Left lung (tissue), 10 donors: ENCODE results near the gene STK17B. TPM values are rescaled to one million over a fixed set of nuclear protein-coding genes. Genes with fewer than 3 reads are reported as not detected.
A peak's percentile ranks its signal among the peaks of the same experiment; 100 is the strongest.
"Not testable (repeated sequence)": the region's sequence is repeated elsewhere in the genome, so short reads cannot be mapped to it uniquely, and the experiment has no call there.

Source experiments
- ATAC-seq: fragments of 200-7000 bp; cut with Tn5 transposase; one replicate; pipeline ENCODE4 v1.9.1; 2020; ENCODE audit warnings: moderate library complexity
- DNase-seq, 4 donors: peaks; one replicate each; pipeline ENCODE4 v3.0.0-alpha.2; 2013 to 2020
- H3K27ac ChIP-seq, 2 donors: fragments of 200-600 bp; sonication (generic) in 1 of 2; one replicate each; pipeline versions ENCODE4 v1.5.0 to v1.8.0; 2020 to 2021
- H3K27me3 ChIP-seq, 2 donors: fragments of 200-600 bp; sonication (generic) in 1 of 2; one replicate each; pipeline versions ENCODE4 v1.5.0 to v1.8.0; 2020 to 2021
- H3K36me3 ChIP-seq, 2 donors: fragments of 200-600 bp; sonication (generic) in 1 of 2; one replicate each; pipeline versions ENCODE4 v1.5.0 to v1.8.0; 2020 to 2021
- H3K4me1 ChIP-seq, 2 donors: fragments of 200-600 bp; one replicate each; pipeline ENCODE4 v1.8.0; 2021
- H3K4me3 ChIP-seq, 2 donors: fragments of 200-600 bp; sonication (generic) in 1 of 2; one replicate each; pipeline versions ENCODE4 v1.5.0 to v1.8.0; 2020 to 2021; ENCODE audit warnings: mild to moderate bottlenecking in 1 of 2
- H3K9me3 ChIP-seq, 2 donors: fragments of 200-600 bp; sonication (generic) in 1 of 2; one replicate each; pipeline versions ENCODE4 v1.5.0 to v1.8.0; 2020 to 2021
- CTCF ChIP-seq, 2 donors: fragments of 200-600 bp; sonication (generic) in 1 of 2; IDR thresholded peaks; one replicate each; pipeline versions ENCODE4 v1.5.0 to v1.8.0; 2021; ENCODE audit warnings: antibody characterized with exemption in 2 of 2
- intact Hi-C, 2 donors: fragments of 100-400 bp; cut with DNase I; formaldehyde crosslinking; loops; one replicate each; pipeline versions ENCODE4 v1.11.2 to v1.14.2; 2022
- polyA plus RNA-seq, 6 donors: library from polyadenylated mRNA; unstranded; fragments of 120-200 nt; gene quantifications; one replicate each; pipeline ENCODE4 v1.2.1, GENCODE V29; 2013; ENCODE audit not compliant: insufficient read length in 6 of 6
- total RNA-seq, 2 donors: library from RNA; stranded (reverse); fragmentation: NEBNext Ultra II Directional; extraction: Animal tissue kit (Norgen Biotek cat#: 25700); gene quantifications; one replicate each; pipeline ENCODE4 v1.2.1, GENCODE V29; 2021
- donor health status: DM: no; HTN: yes; CAD: no.
- donor health status: DM: no; HTN: no; CAD: no.

The STK17B gene
- total and polyA plus RNA-seq, 8 donors = 12.1 to 59.2 (median 15.4) TPM

GRCh38 chr2:196101325-196101991, 69.9 kb downstream of the STK17B start:
- no peak for DNase-seq
- intact Hi-C loops = no loop called here
- Histone ChIP-seq H3K4me1 (no peaks in the 10 kb centered on the region), H3K27ac (no peak overlapping the region), H3K36me3 (no peaks in the 10 kb centered on the region), H3K27me3 (no peaks in the 10 kb centered on the region), H3K4me3 (no peak overlapping the region), H3K9me3 (no peaks in the 10 kb centered on the region)
- ATAC-seq = peak; percentile 57
- TF ChIP-seq CTCF (IDR thresholded peaks at IDR 0.05) = no peak

GRCh38 chr2:196099916-196100315, 71.5 kb downstream of the STK17B start:
- ATAC-seq = no peak
- Histone ChIP-seq H3K9me3 (no peaks in the 10 kb centered on the region), H3K4me1 (no peaks in the 10 kb centered on the region), H3K4me3 (no peak overlapping the region), H3K36me3 (no peaks in the 10 kb centered on the region), H3K27me3 (no peaks in the 10 kb centered on the region), H3K27ac (no peak overlapping the region)
- TF ChIP-seq CTCF (IDR thresholded peaks at IDR 0.05) = no peak
- DNase-seq = no peak
- intact Hi-C loops = no loop called here

GRCh38 chr2:196097864-196098660, 73.3 kb downstream of the STK17B start:
- no peaks in the 10 kb centered on the region for H3K27me3 ChIP-seq
- intact Hi-C loops = no loop called here
- ATAC-seq (no peak), DNase-seq (no peak)
- H3K4me1 ChIP-seq = no peaks in the 10 kb centered on the region
- no peak overlapping the region for H3K4me3 ChIP-seq
- H3K27ac ChIP-seq = no peak overlapping the region
- no peaks in the 10 kb centered on the region for H3K36me3 ChIP-seq
- peaks cover 0 to 2% of the 10 kb centered on the region in 2 donors for H3K9me3 ChIP-seq
- no peak for TF ChIP-seq CTCF (IDR thresholded peaks at IDR 0.05)

- Histone ChIP-seq H3K4me3 (no peak overlapping the region), H3K36me3 (no peaks in the 10 kb centered on the region), H3K27me3 (no peaks in the 10 kb centered on the region), H3K27ac (no peak overlapping the region), H3K9me3 (peaks cover 0 to 2% of the 10 kb centered on the region in 2 donors), H3K4me1 (no peaks in the 10 kb centered on the region)
- ATAC-seq (no peak), DNase-seq (no peak)
- intact Hi-C loops = no loop called here
- no peak for TF ChIP-seq CTCF (IDR thresholded peaks at IDR 0.05)
Measured at GRCh38 chr2:196096982-196097745, 74.2 kb downstream of the STK17B start.

- DNase-seq (no peak), ATAC-seq (no peak)
- H3K4me1 ChIP-seq = no peaks in the 10 kb centered on the region
- H3K4me3 ChIP-seq = no peak overlapping the region
- intact Hi-C loops = no loop called here
- no peaks in the 10 kb centered on the region for H3K27me3 ChIP-seq
- H3K27ac ChIP-seq = no peak overlapping the region
- TF ChIP-seq CTCF (IDR thresholded peaks at IDR 0.05) = no peak
- no peaks in the 10 kb centered on the region for H3K36me3 ChIP-seq
- H3K9me3 ChIP-seq = peaks cover 0 to 2% of the 10 kb centered on the region in 2 donors
Measured at GRCh38 chr2:196096264-196096663, 75.1 kb downstream of the STK17B start.

GRCh38 chr2:196089448-196089847, 81.9 kb downstream of the STK17B start:
- DNase-seq, H3K4me3 ChIP-seq, H3K4me1 ChIP-seq, H3K36me3 ChIP-seq, ATAC-seq, H3K27ac ChIP-seq, H3K27me3 ChIP-seq, intact Hi-C loops, H3K9me3 ChIP-seq: not testable (repeated sequence)
